B cell (primary cell): ENCODE results near the gene DHX9. TPM values are rescaled to one million over a fixed set of nuclear protein-coding genes. Genes with fewer than 3 reads are reported as not detected.

ENCODE experiments used
- ATAC-seq: fragments of 200-7000 bp; cut with Tn5 transposase; one replicate; pipeline ENCODE4 v1.10.0; 2021; ENCODE audit warnings: low read depth, mild to moderate bottlenecking, moderate number of reproducible peaks, moderate library complexity
- CTCF ChIA-PET: fragments of 350-600 bp; sonication (Branson Sonifier 250); formaldehyde crosslinking; loops from one replicate; lab custom pipeline; 2021; ENCODE audit warnings: antibody characterized with exemption, inconsistent platforms; lab: Charles Lee
- POLR2A ChIA-PET: fragments of 350-600 bp; sonication (Branson Sonifier 250); formaldehyde crosslinking; loops from one replicate; lab custom pipeline; 2021; ENCODE audit warnings: antibody characterized with exemption; lab: Charles Lee
- DNase-seq: peaks from one replicate; pipeline ENCODE4 v3.0.0; 2013
- H2AFZ ChIP-seq: 2 replicates; pipeline ENCODE4 v1.6.1; 2012; ENCODE audit warnings: mild to moderate bottlenecking, low read depth, low read length; ENCODE audit not compliant: insufficient read depth, poor library complexity, severe bottlenecking
- H3K27ac ChIP-seq, 2 donors: 1 replicate in 1 of 2; 2 replicates in 1 of 2; pipeline ENCODE4 v1.5.1; 2012 to 2013; ENCODE audit warnings: low read length in 2 of 2, mild to moderate bottlenecking in 2 of 2, moderate library complexity in 1 of 2
- H3K27me3 ChIP-seq, 4 experiments: fragments of 200-600 bp in 1 of 4; sonication (generic) in 1 of 4; replicated peaks in 1 of 4; 1 replicate in 2 of 4; 2 replicates in 2 of 4; pipeline versions ENCODE4 v1.6.1 to v1.7.0; 2013 to 2016; ENCODE audit warnings: low read length in 3 of 4, mild to moderate bottlenecking in 2 of 4, mixed read lengths in 1 of 4, moderate library complexity in 1 of 4; ENCODE audit not compliant: insufficient read depth in 4 of 4, control insufficient read depth in 3 of 4; ENCODE audit errors: control extremely low read depth in 1 of 4
- H3K36me3 ChIP-seq, 2 experiments: replicated peaks in 1 of 2; 1 replicate in 1 of 2; 2 replicates in 1 of 2; pipeline versions ENCODE4 v1.6.1 to v1.7.1; 2013; ENCODE audit warnings: low read length in 1 of 2; ENCODE audit not compliant: insufficient read depth in 2 of 2, control insufficient read depth in 1 of 2; ENCODE audit errors: control extremely low read depth in 1 of 2, extremely low read depth in 1 of 2
- H3K4me1 ChIP-seq, 2 donors: fragments of 200-600 bp in 1 of 2; sonication (generic) in 1 of 2; 1 replicate in 1 of 2; 2 replicates in 1 of 2; pipeline versions ENCODE4 v1.5.1 to v1.6.1; 2013 to 2017; ENCODE audit warnings: low read length in 2 of 2; ENCODE audit not compliant: control insufficient read depth in 2 of 2, insufficient read depth in 2 of 2
- H3K4me2 ChIP-seq: replicated peaks from 2 replicates; pipeline ENCODE3; 2012; ENCODE audit warnings: mild to moderate bottlenecking, low read depth, low read length; ENCODE audit not compliant: poor library complexity, severe bottlenecking
- H3K4me3 ChIP-seq, 5 experiments: fragments of 200-600 bp in 1 of 5; sonication (generic) in 1 of 5; 1 replicate in 3 of 5; 2 replicates in 2 of 5; pipeline versions ENCODE4 v1.5.1 to v1.7.0; 2011 to 2016; ENCODE audit warnings: low read length in 4 of 5, mild to moderate bottlenecking in 4 of 5, low read depth in 2 of 5, control low read depth in 1 of 5, moderate library complexity in 1 of 5; ENCODE audit not compliant: insufficient read depth in 1 of 5; ENCODE audit errors: control extremely low read depth in 1 of 5, extremely low read depth in 1 of 5
- H3K79me2 ChIP-seq: fragments of 200-600 bp; sonication (generic); one replicate; pipeline ENCODE4 v1.6.0; 2016; ENCODE audit warnings: low read length; ENCODE audit not compliant: control insufficient read depth, insufficient read depth
- H3K9ac ChIP-seq: fragments of 200-600 bp; sonication (generic); 2 replicates; pipeline ENCODE4 v1.6.1; 2017; ENCODE audit warnings: mild to moderate bottlenecking, low read length, moderate library complexity
- H3K9me3 ChIP-seq, 3 donors: one replicate each; pipeline versions ENCODE4 v1.6.1 to v1.7.1; 2013; ENCODE audit warnings: low read length in 2 of 3; ENCODE audit not compliant: control insufficient read depth in 2 of 3, insufficient read depth in 1 of 3; ENCODE audit errors: control extremely low read depth in 1 of 3
- H4K20me1 ChIP-seq: 2 replicates; pipeline ENCODE4 v1.6.0; 2012; ENCODE audit warnings: mild to moderate bottlenecking, low read length; ENCODE audit not compliant: insufficient read depth, control insufficient read depth, poor library complexity, severe bottlenecking
- H3K27ac Mint-ChIP-seq: one replicate; pipeline ENCODE4 v1.8.0; 2021; ENCODE audit warnings: mixed read lengths
- H3K27me3 Mint-ChIP-seq: one replicate; pipeline ENCODE4 v1.8.0; 2021; ENCODE audit warnings: mixed read lengths
- H3K4me1 Mint-ChIP-seq: one replicate; pipeline ENCODE4 v1.8.0; 2021; ENCODE audit warnings: mixed read lengths
- H3K4me3 Mint-ChIP-seq: one replicate; pipeline ENCODE4 v1.8.0; 2021; ENCODE audit warnings: mixed read lengths
- H3K9me3 Mint-ChIP-seq: one replicate; pipeline ENCODE4 v1.8.0; 2022; ENCODE audit warnings: mixed read lengths; ENCODE audit not compliant: insufficient read depth
- EZH2 ChIP-seq: IDR thresholded peaks from 2 replicates; pipeline ENCODE4 v1.6.1; 2012; ENCODE audit warnings: borderline replicate concordance, low read depth, mild to moderate bottlenecking, moderate library complexity, low read length; ENCODE audit not compliant: insufficient read depth, poor library complexity, severe bottlenecking
- WGBS: methylation state at CpG from one replicate; pipeline ENCODE4 v1.1.5; 2013; ENCODE audit warnings: missing lambda C conversion rate; ENCODE audit not compliant: insufficient coverage; 5-methylcytosine and 5-hydroxymethylcytosine counted together
- intact Hi-C: fragments of 100-400 bp; cut with micrococcal nuclease; formaldehyde crosslinking; loops from one replicate; pipeline ENCODE4 v1.10.0; 2022
- polyA plus RNA-seq: library from polyadenylated mRNA; depleted of rRNA; stranded (reverse); fragments of >200 nt; gene quantifications from 2 replicates; pipeline ENCODE4 v1.2.3, GENCODE V29; 2012
- total RNA-seq, 2 donors: library from RNA; stranded (reverse); fragments of 120-200 nt in 1 of 2; gene quantifications; 1 replicate in 1 of 2; 2 replicates in 1 of 2; pipeline versions ENCODE4 v1.2.3 to v1.2.4, GENCODE V29; 2013 to 2022
- TF ChIP-seq, protein P1 (sequence below): fragments of 200-600 bp; IDR thresholded peaks from one replicate; pipeline ENCODE4 v1.8.0; 2022; ENCODE audit warnings: antibody characterized with exemption, mild to moderate bottlenecking

The DHX9 gene
- total and polyA plus RNA-seq, 2 donors (not counting 1 experiment from before 2014, with no cell fraction given) = 70.6 to 213 TPM

DNA sequence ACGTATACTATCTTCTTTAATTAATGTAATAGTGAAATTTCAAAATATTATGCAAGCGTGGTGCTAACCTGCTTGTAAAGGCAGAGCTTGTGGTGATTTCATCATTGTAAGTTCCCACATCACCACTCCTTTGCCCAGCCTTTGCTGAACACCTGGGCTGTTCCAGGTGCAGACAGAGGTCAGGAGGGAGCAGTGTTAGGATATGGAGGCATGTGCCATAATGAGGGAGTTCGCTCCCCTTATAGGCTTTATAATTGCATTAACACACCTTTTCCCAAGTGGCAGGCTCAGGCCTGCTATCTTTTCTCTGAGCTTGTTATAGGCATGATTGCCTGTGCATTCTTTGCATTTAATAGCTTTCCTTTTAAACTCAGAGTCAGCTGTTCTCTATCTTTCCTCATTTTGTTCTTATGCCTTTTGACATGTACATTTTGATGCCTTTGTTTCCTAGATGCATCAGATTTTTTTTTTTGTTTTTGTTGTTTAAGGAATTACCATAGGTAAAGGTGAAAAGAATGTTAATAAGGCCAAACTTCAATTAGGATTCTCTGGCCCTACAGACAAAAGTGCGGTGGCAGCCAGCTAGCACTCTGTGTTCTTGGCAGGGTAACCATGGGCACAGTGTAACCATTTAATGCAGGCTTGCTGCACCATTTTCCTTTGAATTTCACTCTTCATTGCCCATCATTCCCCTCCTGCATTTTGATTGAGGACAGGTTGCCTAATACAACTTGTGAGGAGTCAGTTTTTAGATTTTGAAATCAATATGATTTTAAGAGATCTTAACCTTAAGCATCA lies 36.9 kb upstream of the DHX9 start:
- no peak for ATAC-seq
- Histone ChIP-seq H3K4me2 (no peak overlapping the region), H3K4me3 (no peak overlapping the region), H3K4me1 (no peaks in the 10 kb centered on the region), H4K20me1 (no peaks in the 10 kb centered on the region), H3K9me3 (no peaks in the 10 kb centered on the region), H3K9ac (no peak overlapping the region), H3K27me3 (no peaks in the 10 kb centered on the region), H3K27ac (no peak overlapping the region), H2AFZ (no peak overlapping the region), H3K36me3 (no peaks in the 10 kb centered on the region), H3K79me2 (no peaks in the 10 kb centered on the region)
- no peaks in the 10 kb centered on the region for H3K9me3 Mint-ChIP-seq
- CTCF ChIA-PET = interaction anchor here (1.6 kb wide), 1 partner anchor 20 kb away, joined by 4 read pairs; no protein-coding TSS in a partner anchor
- POLR2A ChIA-PET = no interaction called here
- TF ChIP-seq, protein P1, sequence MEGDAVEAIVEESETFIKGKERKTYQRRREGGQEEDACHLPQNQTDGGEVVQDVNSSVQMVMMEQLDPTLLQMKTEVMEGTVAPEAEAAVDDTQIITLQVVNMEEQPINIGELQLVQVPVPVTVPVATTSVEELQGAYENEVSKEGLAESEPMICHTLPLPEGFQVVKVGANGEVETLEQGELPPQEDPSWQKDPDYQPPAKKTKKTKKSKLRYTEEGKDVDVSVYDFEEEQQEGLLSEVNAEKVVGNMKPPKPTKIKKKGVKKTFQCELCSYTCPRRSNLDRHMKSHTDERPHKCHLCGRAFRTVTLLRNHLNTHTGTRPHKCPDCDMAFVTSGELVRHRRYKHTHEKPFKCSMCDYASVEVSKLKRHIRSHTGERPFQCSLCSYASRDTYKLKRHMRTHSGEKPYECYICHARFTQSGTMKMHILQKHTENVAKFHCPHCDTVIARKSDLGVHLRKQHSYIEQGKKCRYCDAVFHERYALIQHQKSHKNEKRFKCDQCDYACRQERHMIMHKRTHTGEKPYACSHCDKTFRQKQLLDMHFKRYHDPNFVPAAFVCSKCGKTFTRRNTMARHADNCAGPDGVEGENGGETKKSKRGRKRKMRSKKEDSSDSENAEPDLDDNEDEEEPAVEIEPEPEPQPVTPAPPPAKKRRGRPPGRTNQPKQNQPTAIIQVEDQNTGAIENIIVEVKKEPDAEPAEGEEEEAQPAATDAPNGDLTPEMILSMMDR = no peak
- TF ChIP-seq EZH2 = no peak
- DNase-seq = no peak
- no peak overlapping the region for H3K27ac Mint-ChIP-seq
- intact Hi-C loops = no loop called here
- no peaks in the 10 kb centered on the region for H3K4me1 Mint-ChIP-seq
- no peaks in the 10 kb centered on the region for H3K27me3 Mint-ChIP-seq
- no peak overlapping the region for H3K4me3 Mint-ChIP-seq
- WGBS = 100% methylated on average over 1 of the region's 4 CpGs

DNA sequence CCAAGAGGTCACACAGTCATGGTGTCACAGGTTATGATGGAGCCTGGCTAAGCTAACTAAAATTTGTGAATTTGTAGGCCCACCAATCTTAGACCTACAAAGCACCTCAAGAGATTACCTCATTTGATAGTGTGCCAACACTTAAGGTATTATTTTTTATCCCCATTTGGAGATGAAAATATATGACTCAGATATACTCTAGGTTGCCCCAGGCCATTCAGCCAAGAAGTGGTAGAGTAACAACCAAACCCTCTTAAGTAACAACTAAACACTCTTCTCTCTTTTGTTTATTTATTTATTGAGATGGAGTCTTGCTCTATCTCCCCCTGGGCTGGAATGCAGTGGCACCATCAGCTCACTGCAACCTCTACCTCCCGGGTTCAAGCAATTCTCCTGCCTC lies 35.3 kb upstream of the DHX9 start:
- Mint-ChIP-seq H3K4me3 (no peak overlapping the region), H3K27me3 (no peaks in the 10 kb centered on the region), H3K27ac (no peak overlapping the region), H3K9me3 (no peaks in the 10 kb centered on the region), H3K4me1 (no peaks in the 10 kb centered on the region)
- WGBS = no CpG with 5 or more reads among the region's 1 CpG
- Histone ChIP-seq H3K27ac (no peak overlapping the region), H3K4me1 (no peaks in the 10 kb centered on the region), H3K27me3 (no peaks in the 10 kb centered on the region), H3K79me2 (no peaks in the 10 kb centered on the region), H2AFZ (no peak overlapping the region), H3K36me3 (no peaks in the 10 kb centered on the region), H3K4me3 (no peak overlapping the region), H3K9ac (no peak overlapping the region), H3K4me2 (no peak overlapping the region), H3K9me3 (no peaks in the 10 kb centered on the region), H4K20me1 (no peaks in the 10 kb centered on the region)
- TF ChIP-seq, protein P1 = no peak
- TF ChIP-seq EZH2 = no peak
- DNase-seq = no peak
- CTCF ChIA-PET = no interaction called here
- POLR2A ChIA-PET = no interaction called here
- intact Hi-C loops = no loop called here
- ATAC-seq = no peak
